GM23248 (cell line): ENCODE results near the gene AGAP1. TPM values are rescaled to one million over a fixed set of nuclear protein-coding genes. Genes with fewer than 3 reads are reported as not detected.

Experiments used
- DNase-seq: peaks from one replicate; pipeline ENCODE4 v3.0.0-alpha.2; 2015
- H2AFZ ChIP-seq: fragments of 200-600 bp; sonication (generic); 2 replicates; pipeline ENCODE4 v1.6.1; 2016; ENCODE audit warnings: antibody characterized with exemption
- H3F3A ChIP-seq: fragments of 200-600 bp; sonication (generic); 2 replicates; pipeline ENCODE4 v1.6.1; 2016; ENCODE audit warnings: mild to moderate bottlenecking, antibody characterized with exemption, mixed run types; ENCODE audit not compliant: insufficient read depth
- H3K27ac ChIP-seq: fragments of 200-600 bp; sonication (generic); 2 replicates; pipeline ENCODE4 v1.5.1; 2016; ENCODE audit warnings: mild to moderate bottlenecking
- H3K27me3 ChIP-seq: fragments of 200-600 bp; sonication (generic); replicated peaks from 2 replicates; pipeline ENCODE4 v1.6.1; 2016; ENCODE audit warnings: mild to moderate bottlenecking; ENCODE audit not compliant: insufficient read depth
- H3K36me3 ChIP-seq: fragments of 200-600 bp; sonication (generic); 2 replicates; pipeline ENCODE4 v1.6.1; 2016; ENCODE audit warnings: low read depth, mild to moderate bottlenecking
- H3K4me1 ChIP-seq: fragments of 200-600 bp; sonication (generic); 2 replicates; pipeline ENCODE4 v1.6.1; 2016; ENCODE audit warnings: mild to moderate bottlenecking; ENCODE audit not compliant: insufficient read depth
- H3K4me2 ChIP-seq: fragments of 200-600 bp; sonication (generic); one replicate; pipeline ENCODE4 v1.6.1; 2016; ENCODE audit warnings: mild to moderate bottlenecking; ENCODE audit not compliant: unreplicated experiment
- H3K4me3 ChIP-seq: fragments of 200-600 bp; sonication (generic); 2 replicates; pipeline ENCODE4 v1.5.1; 2016; ENCODE audit warnings: mild to moderate bottlenecking
- H3K79me2 ChIP-seq: fragments of 200-600 bp; sonication (generic); 2 replicates; pipeline ENCODE4 v1.6.1; 2016; ENCODE audit warnings: mild to moderate bottlenecking; ENCODE audit not compliant: insufficient read depth
- H3K9ac ChIP-seq: fragments of 200-600 bp; sonication (generic); 2 replicates; pipeline ENCODE4 v1.6.1; 2016; ENCODE audit warnings: mild to moderate bottlenecking
- H3K9me2 ChIP-seq: fragments of 200-600 bp; sonication (generic); 2 replicates; pipeline ENCODE4 v1.6.1; 2016; ENCODE audit warnings: mixed run types, mild to moderate bottlenecking, moderate library complexity; ENCODE audit not compliant: insufficient read depth
- H3K9me3 ChIP-seq: fragments of 200-600 bp; sonication (generic); one replicate; pipeline ENCODE4 v1.6.1; 2017; ENCODE audit warnings: low read depth
- H4K20me1 ChIP-seq: fragments of 200-600 bp; sonication (generic); 2 replicates; pipeline ENCODE4 v1.6.0; 2016; ENCODE audit not compliant: insufficient read depth
- EZH2 ChIP-seq: fragments of 200-600 bp; sonication (generic); IDR thresholded peaks from 2 replicates; pipeline ENCODE4 v1.6.1; 2018; ENCODE audit warnings: antibody characterized with exemption, mild to moderate bottlenecking; ENCODE audit not compliant: insufficient read depth, poor library complexity, severe bottlenecking
- EZH2phosphoT487 ChIP-seq: fragments of 200-600 bp; sonication (generic); IDR thresholded peaks from 2 replicates; pipeline ENCODE4 v1.6.1; 2018; ENCODE audit warnings: antibody characterized with exemption, moderate library complexity, mild to moderate bottlenecking, low read depth; ENCODE audit not compliant: insufficient read depth
- WGBS, 2 experiments: methylation state at CpG; one replicate each; pipeline ENCODE4 v1.1.6; 2015 to 2017; ENCODE audit warnings: low lambda C conversion rate in 2 of 2, low coverage in 1 of 2; ENCODE audit errors: missing lambda C conversion rate in 2 of 2; 5-methylcytosine and 5-hydroxymethylcytosine counted together
- in situ Hi-C: fragments of 300-500 bp; cut with MboI; formaldehyde crosslinking; loops from 2 replicates; pipeline ENCODE4 v1.15.0; 2020
- polyA plus RNA-seq: library from polyadenylated mRNA; unstranded; fragments of >200 nt; fragmentation: Nextera tagmentation; extraction: Ambion mirVana; gene quantifications from 2 replicates; pipeline ENCODE4 v1.2.1, GENCODE V29; 2016
- total RNA-seq: library from RNA; depleted of rRNA; stranded (reverse); fragments of >200 nt; shearing (Covaris generic); gene quantifications from 2 replicates; pipeline ENCODE4 v1.2.3, GENCODE V29; 2014

Gene AGAP1
- total and polyA plus RNA-seq, 2 experiments from 2014 or later = 2.2 to 9.9 TPM

GRCh38 chr2:235908826-235909225 is 415.0 kb downstream of the AGAP1 start:
- H3K4me3 ChIP-seq = no peak overlapping the region
- no peak overlapping the region for H2AFZ ChIP-seq
- H3K79me2 ChIP-seq = no peaks in the 10 kb centered on the region
- in situ Hi-C loops = no loop called here
- H3K9me3 ChIP-seq = no peaks in the 10 kb centered on the region
- no peaks in the 10 kb centered on the region; the same call in 1 of the 2 replicates for H3K36me3 ChIP-seq
- H3K9ac ChIP-seq = no peak overlapping the region
- H3K27ac ChIP-seq = no peak overlapping the region
- H3F3A ChIP-seq = no peaks in the 10 kb centered on the region
- H3K27me3 ChIP-seq = no peaks in the 10 kb centered on the region
- H3K4me2 ChIP-seq = no peak overlapping the region
- H3K9me2 ChIP-seq = no peaks in the 10 kb centered on the region
- no peaks in the 10 kb centered on the region for H4K20me1 ChIP-seq
- WGBS, 2 experiments = 91 to 93% methylated on average over 6 of the region's 6 CpGs
- H3K4me1 ChIP-seq = 0 out of 2 replicates have a peak, but pooled peaks cover 3% of the 10 kb centered on the region
- DNase-seq = no peak
- no peak for TF ChIP-seq EZH2
- no peak for TF ChIP-seq EZH2phosphoT487

GRCh38 chr2:235909358-235909757 is 415.5 kb downstream of the AGAP1 start:
- H3F3A ChIP-seq = no peaks in the 10 kb centered on the region
- TF ChIP-seq EZH2phosphoT487 (no peak), EZH2 (no peak)
- in situ Hi-C loops = no loop called here
- H3K9me3 ChIP-seq = no peaks in the 10 kb centered on the region
- H3K36me3 ChIP-seq = no peaks in the 10 kb centered on the region; the same call in 1 of the 2 replicates
- no peaks in the 10 kb centered on the region for H4K20me1 ChIP-seq
- H3K4me3 ChIP-seq = no peak overlapping the region
- H3K9ac ChIP-seq = no peak overlapping the region
- H3K27me3 ChIP-seq = no peaks in the 10 kb centered on the region
- H2AFZ ChIP-seq = no peak overlapping the region
- WGBS, 2 experiments = 70 to 76% methylated on average over 2 of the region's 2 CpGs
- H3K27ac ChIP-seq = no peak overlapping the region
- 0 out of 2 replicates have a peak, but pooled peaks cover 3% of the 10 kb centered on the region for H3K4me1 ChIP-seq
- no peaks in the 10 kb centered on the region for H3K9me2 ChIP-seq
- H3K4me2 ChIP-seq = no peak overlapping the region
- no peak for DNase-seq
- H3K79me2 ChIP-seq = no peaks in the 10 kb centered on the region

- Histone ChIP-seq H3K36me3 (no peaks in the 10 kb centered on the region; the same call in 1 of the 2 replicates), H3K79me2 (no peaks in the 10 kb centered on the region), H4K20me1 (no peaks in the 10 kb centered on the region), H3K4me3 (no peak overlapping the region), H3K4me2 (no peak overlapping the region), H3K9ac (no peak overlapping the region), H2AFZ (no peak overlapping the region), H3K9me2 (no peaks in the 10 kb centered on the region), H3F3A (no peaks in the 10 kb centered on the region), H3K27me3 (no peaks in the 10 kb centered on the region), H3K27ac (no peak overlapping the region), H3K4me1 (0 out of 2 replicates have a peak, but pooled peaks cover 3% of the 10 kb centered on the region), H3K9me3 (no peaks in the 10 kb centered on the region)
- WGBS, 2 experiments = 94 to 100% methylated on average over 3 of the region's 3 CpGs
- TF ChIP-seq EZH2phosphoT487 (no peak), EZH2 (no peak)
- no peak for DNase-seq
- in situ Hi-C loops = no loop called here
Measured at GRCh38 chr2:235910067-235910466, 416.2 kb downstream of the AGAP1 start.

GRCh38 chr2:235911125-235911524 is 417.3 kb downstream of the AGAP1 start:
- H3K27ac ChIP-seq = no peak overlapping the region
- no peak overlapping the region for H3K4me2 ChIP-seq
- H3K27me3 ChIP-seq = no peaks in the 10 kb centered on the region
- no peaks in the 10 kb centered on the region for H3K9me3 ChIP-seq
- no peak for DNase-seq
- no peaks in the 10 kb centered on the region for H4K20me1 ChIP-seq
- no peaks in the 10 kb centered on the region for H3K9me2 ChIP-seq
- H3K4me1 ChIP-seq = 0 out of 2 replicates have a peak, but pooled peaks cover 3% of the 10 kb centered on the region
- in situ Hi-C loops = no loop called here
- no peak overlapping the region for H3K4me3 ChIP-seq
- no peaks in the 10 kb centered on the region; the same call in 1 of the 2 replicates for H3K36me3 ChIP-seq
- no peak for TF ChIP-seq EZH2
- no peak for TF ChIP-seq EZH2phosphoT487
- H3K79me2 ChIP-seq = no peaks in the 10 kb centered on the region
- no peaks in the 10 kb centered on the region for H3F3A ChIP-seq
- WGBS, 2 experiments = 82 to 86% methylated on average over 6 of the region's 6 CpGs
- no peak overlapping the region for H3K9ac ChIP-seq
- H2AFZ ChIP-seq = no peak overlapping the region

GRCh38 chr2:235911633-235912233 is 417.9 kb downstream of the AGAP1 start:
- H4K20me1 ChIP-seq = no peaks in the 10 kb centered on the region
- 0 out of 2 replicates have a peak, but pooled peaks cover 3% of the 10 kb centered on the region for H3K4me1 ChIP-seq
- H3K9me3 ChIP-seq = no peaks in the 10 kb centered on the region
- no peak for TF ChIP-seq EZH2
- no peak for TF ChIP-seq EZH2phosphoT487
- no peak overlapping the region for H3K4me3 ChIP-seq
- no peak overlapping the region for H3K9ac ChIP-seq
- no peak overlapping the region for H3K4me2 ChIP-seq
- H2AFZ ChIP-seq = no peak overlapping the region
- no peak for DNase-seq
- 85 to 87% methylated on average over 10 of the region's 10 CpGs for WGBS, 2 experiments
- in situ Hi-C loops = no loop called here
- H3K36me3 ChIP-seq = no peaks in the 10 kb centered on the region; the same call in 1 of the 2 replicates
- H3K27me3 ChIP-seq = no peaks in the 10 kb centered on the region
- H3K79me2 ChIP-seq = no peaks in the 10 kb centered on the region
- H3F3A ChIP-seq = no peaks in the 10 kb centered on the region
- H3K27ac ChIP-seq = no peak overlapping the region
- H3K9me2 ChIP-seq = no peaks in the 10 kb centered on the region
